RKO (cell line): ENCODE data around the gene KRT16.
A peak's percentile ranks its signal among the peaks of the same experiment; 100 is the strongest.
"Not testable (repeated sequence)": the region's sequence is repeated elsewhere in the genome, so short reads cannot be mapped to it uniquely, and the experiment has no call there.

ENCODE experiments used
- DNase-seq: peaks from one replicate; pipeline ENCODE4 v3.0.0-alpha.2; 2016; ENCODE audit warnings: low spot score

Gene KRT16

DNA sequence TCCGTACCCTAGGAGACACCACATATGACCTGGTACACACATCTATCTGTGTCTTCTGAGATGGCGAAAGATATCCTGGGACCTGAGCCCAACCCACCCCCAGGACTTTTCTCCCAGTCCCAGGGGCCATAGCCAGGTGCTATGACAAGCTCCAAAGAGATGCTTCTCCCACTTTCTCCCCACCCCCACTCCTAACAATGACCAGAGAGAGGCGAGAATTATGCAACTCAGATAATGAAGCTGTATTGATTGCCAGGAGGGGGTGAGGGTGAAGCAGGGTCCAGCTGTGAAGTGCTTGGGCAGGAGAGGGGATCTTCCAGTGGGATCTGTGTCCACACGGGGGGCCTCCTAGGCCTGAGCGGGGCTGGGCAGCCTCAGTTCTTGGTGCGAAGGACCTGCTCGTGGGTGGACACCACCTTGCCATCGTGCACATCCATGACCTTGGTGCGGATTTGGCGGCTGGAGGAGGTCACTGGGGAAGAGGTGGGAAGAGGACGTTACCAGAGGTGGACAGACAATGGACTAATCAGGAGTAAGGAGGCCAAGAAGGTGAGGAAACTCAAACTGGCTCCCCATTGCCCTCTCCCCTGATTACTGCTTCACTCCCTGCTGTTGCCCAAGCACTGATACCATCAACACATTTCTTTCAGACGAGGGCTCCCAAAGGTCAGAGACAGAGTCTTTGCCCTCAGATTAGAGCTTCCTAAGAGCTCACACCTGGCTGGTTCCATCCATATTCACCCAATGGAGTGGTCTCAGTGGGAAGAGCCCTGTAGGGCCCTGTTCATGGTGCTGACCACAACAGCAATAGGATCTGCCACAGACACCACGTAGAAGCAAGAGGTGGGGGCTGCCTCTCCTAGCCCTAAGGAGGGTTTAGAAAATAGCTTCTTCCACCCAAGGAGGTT lies 30.3 kb downstream of the KRT16 start:
- not testable (repeated sequence) for DNase-seq

DNA sequence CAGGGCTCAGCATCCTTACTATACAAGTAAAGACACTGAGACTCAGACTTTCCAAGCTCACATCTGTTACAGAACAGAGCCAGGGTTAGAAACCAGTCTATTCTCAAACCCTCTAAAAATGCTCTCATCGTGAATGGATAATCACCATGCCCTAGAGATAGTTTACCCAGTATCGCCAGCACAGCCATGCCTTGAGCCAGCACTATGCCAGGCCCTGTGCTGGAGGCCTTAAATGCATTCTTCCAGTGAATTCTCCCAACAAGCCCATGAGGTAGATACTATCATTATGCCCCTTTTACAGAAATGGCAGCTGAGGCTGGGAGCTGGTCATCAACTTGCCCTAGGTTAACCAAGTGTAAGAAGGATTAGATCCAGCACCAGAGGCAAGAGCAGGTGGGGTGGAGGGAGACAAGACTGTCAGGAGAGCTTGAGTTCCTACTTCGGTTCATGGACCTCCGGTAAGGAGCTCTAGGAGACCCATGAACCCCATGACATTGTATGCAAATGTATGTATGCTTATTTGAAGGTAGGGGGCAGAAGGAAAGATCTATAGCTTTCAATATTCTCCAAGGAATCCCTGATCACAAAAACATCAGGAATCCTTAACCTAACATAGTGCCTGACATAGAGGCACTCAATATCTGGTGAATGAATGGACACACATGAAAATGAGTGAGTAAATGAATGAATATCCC lies 31.1 kb downstream of the KRT16 start:
- no peak for DNase-seq

- no peak for DNase-seq
These were observed 31.7 kb downstream of the KRT16 start for GRCh38 chr17:41580687-41581365.

DNA sequence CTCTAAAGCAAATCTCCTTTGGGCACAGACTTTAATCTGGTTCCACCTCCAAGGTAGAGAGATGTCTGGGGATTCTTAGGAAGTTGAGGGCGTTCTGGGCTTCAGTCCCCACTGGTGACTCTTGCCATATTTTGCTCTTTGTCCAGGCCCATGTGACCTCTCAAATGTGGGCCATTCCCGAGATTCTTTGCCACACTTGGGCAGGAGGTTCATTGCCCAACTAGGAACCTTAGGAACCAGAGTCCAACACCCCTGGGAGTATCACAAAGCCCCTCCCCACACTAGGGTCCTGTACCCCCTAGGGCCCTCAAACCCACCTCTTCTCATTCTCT lies 32.4 kb downstream of the KRT16 start:
- no peak for DNase-seq

GRCh38 chr17:41579484-41580243 lies 32.9 kb downstream of the KRT16 start:
- peak; percentile 52 for DNase-seq

GRCh38 chr17:41578971-41579370 lies 33.6 kb downstream of the KRT16 start:
- no peak for DNase-seq

DNA sequence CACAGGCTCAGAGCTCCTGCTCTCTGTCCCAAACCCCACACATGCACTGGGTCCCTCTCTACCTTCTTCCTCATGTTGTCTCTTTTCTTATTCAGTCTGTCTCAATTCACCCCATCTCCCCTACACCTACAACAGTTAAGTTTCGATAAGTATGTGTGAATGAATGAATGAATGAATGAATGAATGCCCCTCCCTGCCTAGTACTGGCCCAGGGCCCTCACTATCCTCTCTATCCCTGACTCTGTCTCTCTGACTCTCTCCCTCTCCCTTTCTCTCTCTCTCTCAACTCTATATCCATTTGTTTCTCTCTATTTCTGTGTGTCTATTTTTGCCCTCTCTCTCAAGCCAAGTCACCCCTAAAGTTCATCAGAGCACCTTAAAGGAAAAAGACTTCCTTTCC lies 34.0 kb downstream of the KRT16 start:
- DNase-seq, result no peak

DNA sequence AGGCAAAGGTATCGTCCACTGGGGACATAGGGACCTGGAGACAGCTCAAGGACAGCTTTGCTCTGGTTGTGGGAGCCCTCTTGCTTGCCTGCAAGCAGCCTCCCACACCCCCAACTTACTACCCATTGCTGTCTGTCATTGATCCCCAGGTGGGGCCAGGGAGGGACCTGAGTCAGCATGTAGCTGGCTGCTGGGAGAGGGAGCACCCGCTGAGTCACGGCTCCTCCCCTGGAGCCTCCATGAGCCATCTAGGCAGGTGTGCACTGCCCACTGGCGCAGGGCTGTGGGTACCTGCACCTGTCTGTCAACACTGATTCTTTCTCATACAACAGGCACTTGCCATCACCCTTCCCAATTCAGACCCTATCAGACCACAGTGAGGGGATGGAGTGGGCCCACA lies 35.8 kb downstream of the KRT16 start:
- DNase-seq, result not testable (repeated sequence)

GRCh38 chr17:41575336-41575735 lies 37.2 kb downstream of the KRT16 start:
- DNase-seq, result no peak

GRCh38 chr17:41571561-41572434 lies 40.8 kb downstream of the KRT16 start, which contains the start of gene KRT9:
KRT9 (minus strand) TSS chr17:41572059; CDS start chr17:41571992, 67 bp downstream.
- no peak for DNase-seq

GRCh38 chr17:41567317-41567716 lies 45.2 kb downstream of the KRT16 start:
- no peak for DNase-seq

- DNase-seq, result no peak
These were observed 47.2 kb downstream of the KRT16 start for GRCh38 chr17:41565338-41565737.

- no peak for DNase-seq
These were observed 48.9 kb downstream of the KRT16 start for GRCh38 chr17:41563607-41564170.

- DNase-seq, result no peak
These were observed 51.0 kb downstream of the KRT16 start for GRCh38 chr17:41561554-41561953.
